GM19238 (cell line): ENCODE results near the gene CEBPA.
"Not testable (repeated sequence)": the region's sequence is repeated elsewhere in the genome, so short reads cannot be mapped to it uniquely, and the experiment has no call there.

Experiments
- DNase-seq: peaks from one replicate; pipeline ENCODE4 v3.0.0; 2011; ENCODE audit warnings: low spot score; ENCODE audit not compliant: insufficient read length

CEBPA gene

GRCh38 chr19:33301144-33301899, 1.0 kb downstream of the CEBPA start:
- no peak for DNase-seq

DNA sequence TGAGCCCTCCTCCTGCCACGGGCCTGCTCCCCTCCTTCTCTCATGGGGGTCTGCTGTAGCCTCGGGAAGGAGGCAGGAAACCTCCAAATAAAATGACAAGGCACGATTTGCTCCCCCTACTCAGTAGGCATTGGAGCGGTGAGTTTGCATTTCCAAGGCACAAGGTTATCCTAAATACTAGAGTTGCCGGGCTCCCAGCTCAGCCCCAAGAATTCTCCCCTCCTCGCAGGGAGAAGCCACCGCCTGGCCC, 1.5 kb downstream of the CEBPA start:
- no peak for DNase-seq

DNA sequence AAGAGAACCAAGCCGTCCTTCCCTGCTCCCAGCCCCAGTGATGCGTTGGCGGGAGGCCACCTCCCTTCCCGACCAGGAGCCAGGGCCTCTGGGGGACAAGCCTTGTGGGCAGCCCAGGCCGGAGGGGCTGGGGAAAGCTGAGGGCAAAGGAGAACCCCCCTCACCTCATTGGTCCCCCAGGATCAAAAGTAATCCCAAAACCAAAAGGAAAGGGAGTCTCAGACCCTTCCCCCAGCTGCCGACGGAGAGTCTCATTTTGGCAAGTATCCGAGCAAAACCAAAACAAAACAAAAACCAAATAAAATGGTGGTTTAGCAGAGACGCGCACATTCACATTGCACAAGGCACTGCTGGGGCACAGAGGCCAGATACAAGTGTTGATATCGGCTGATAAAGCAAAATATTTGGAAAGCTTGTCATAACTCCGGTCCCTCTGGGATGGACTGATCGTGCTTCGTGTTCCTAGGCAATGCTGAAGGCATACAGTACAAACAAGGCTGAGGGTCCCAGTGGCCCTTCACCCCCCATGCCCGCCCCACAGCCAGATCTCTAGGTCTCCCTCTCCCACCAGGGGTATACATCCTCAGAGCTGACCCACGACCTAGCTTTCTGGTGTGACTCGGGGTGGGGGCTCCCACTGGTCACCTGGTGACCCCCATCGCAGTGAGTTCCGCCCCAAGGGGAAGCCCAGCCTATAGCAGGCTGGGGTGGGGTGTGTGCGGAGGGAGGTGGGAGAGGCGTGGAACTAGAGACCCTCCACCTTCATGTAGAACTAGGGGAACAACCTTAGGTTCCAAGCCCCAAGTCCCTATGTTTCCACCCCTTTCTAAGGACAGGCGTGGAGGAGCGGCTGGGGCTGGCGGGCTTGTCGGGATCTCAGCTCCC, 2.1 kb downstream of the CEBPA start:
- DNase-seq: no peak

DNA sequence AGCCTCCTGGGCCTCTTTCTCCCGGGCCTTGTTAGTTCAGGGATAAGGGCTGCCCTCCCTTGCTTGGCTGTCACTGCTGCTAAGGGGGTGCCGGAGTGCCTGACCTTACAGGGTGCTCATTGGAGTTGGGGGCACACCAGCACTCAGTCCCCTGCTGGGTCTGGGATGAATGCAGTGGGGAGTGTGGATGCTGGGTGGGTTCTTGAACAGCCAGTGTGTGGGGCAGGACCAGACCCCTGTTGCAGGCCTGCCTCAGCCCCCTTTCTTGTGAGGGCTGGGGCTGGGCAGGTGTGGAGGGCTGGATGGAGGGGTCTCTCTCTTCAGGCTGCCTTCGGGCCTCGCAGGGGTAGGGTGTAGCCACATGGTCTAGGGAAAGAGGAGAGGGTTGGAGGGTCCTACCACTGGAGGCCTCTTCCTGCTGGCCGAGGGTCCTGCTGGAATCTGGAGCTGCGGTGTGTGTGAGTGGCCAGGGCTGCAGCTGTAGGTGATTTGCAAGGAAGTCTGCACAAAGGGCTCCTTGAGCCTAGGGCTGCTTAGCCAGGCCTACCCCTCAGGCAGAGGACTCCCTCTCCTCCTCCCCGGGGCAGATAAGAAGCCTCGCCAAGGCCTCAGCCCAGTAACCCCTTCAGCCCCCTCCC, 3.2 kb downstream of the CEBPA start:
- DNase-seq: no peak

GRCh38 chr19:33298146-33298911, 4.0 kb downstream of the CEBPA start:
- no peak for DNase-seq

GRCh38 chr19:33297401-33298145, 4.8 kb downstream of the CEBPA start:
- no peak for DNase-seq

- no peak for DNase-seq
These were observed 5.8 kb downstream of the CEBPA start for GRCh38 chr19:33296488-33296971.

DNA sequence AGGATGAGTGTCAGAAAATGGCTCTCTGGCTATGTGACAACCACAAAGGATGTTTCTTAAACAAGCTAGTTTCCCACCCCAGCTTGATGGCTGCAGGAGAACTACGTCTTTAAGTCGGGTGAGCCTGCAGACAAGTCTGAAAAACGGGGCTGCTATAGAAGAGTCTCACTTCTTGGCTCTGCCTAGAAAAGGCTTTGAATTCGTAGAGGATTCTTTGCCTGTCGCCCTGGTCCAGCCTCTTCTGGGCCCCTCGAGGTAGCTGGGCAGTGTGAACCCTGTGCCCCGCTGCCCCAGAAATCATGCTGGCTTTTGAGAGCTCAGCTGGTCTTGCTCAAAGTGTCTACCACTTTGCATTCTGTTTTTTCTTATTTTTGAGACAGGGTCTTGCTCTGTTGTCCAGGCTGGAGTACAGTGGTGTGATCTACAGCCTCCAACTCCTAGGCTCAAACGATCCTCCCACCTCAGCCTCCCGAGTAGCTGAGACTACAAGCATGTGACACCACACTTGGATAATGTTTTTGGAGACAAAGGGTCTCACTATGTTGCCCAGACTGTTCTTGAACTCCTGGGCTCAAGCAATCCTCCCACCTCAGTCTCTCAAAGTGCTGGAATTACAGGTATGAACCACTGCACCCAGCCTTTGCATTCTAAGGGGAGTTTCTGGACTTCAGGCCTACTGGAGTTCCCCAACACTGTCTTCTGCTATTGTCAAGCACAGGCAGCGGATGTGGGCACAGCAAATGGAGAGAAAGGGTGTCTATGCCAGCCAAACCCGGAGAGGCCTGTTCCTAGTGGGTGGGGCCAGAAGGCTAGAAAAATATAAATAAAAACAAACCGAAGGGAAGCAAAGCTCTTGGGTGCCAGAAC, 6.5 kb downstream of the CEBPA start:
- no peak for DNase-seq

GRCh38 chr19:33295046-33295445, 7.3 kb downstream of the CEBPA start:
- not testable (repeated sequence) for DNase-seq

- DNase-seq: no peak
These were observed 8.1 kb downstream of the CEBPA start for GRCh38 chr19:33294058-33294798.

DNA sequence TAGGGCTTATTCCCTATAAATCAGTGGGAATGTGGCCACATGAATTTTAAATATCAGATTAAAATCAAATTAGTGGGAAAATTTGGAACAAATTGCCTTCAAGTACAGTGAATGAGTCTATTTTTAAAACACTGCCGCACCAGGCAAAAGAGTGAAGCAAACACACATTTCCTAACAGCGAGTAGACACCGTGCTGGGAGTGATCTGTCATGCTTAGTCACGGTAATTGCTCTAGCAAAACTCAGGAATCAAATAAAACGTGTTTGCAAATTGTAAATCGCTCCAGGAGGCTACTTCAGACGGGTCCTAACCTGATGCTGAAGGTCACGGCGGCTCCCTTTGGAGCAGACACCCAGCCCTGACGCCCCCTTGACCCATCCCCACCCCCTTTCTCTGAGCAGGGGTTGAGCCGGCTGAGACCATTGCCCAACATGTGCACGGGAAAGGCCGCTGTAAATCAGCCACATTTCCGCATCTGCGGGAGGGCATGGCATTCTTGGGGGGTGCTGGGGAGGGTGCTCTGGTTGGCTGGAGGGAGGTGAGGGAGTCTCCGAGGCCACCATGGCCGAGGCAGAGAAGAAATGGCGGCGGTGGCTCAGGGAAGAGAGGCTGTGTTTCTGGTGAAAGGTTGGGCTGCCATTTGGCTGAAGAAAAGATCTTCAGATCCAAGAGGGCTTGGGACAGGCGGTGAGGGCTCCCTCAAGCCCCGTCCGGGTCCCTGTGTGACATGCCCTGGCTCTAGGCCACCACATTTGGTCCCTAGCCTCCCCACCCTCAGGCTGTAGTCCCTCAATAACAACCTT, 8.9 kb downstream of the CEBPA start:
- DNase-seq: no peak

GRCh38 chr19:33292595-33293254, 9.6 kb downstream of the CEBPA start:
- no peak for DNase-seq

- DNase-seq: no peak
These were observed 10.5 kb downstream of the CEBPA start for GRCh38 chr19:33291623-33292534.

DNA sequence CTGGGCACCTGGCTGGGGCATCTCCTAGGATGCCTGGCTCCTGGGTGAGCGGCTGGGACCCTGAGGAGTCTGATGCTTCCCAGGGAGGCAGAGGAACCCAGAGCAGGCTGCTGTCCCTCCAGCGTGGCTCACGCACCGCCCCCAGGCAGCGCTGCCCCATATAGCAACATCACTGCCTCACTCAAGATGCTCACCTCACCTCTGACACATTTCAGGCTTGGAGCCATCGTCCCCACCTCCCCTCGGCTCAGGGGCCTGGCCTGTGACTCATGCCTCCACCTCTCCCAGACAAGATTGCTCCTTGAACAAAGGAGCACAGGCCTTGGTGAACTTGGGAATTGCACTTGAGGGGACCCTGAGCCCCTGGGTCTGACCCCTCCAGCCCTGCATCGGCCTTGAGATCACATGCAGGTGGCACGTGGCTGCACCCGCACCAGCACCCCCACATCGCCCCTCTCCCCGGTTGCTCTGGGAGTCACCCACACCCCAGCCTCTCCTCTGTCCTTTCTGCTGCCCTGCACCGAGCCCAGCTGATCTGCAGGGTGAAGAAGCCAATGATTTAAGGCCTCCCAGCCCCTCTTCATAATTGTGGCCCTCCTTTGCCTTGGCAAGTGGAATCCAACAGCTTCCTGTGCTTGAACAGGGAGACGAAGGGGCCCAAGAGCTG, 11.2 kb downstream of the CEBPA start:
- DNase-seq: no peak

DNA sequence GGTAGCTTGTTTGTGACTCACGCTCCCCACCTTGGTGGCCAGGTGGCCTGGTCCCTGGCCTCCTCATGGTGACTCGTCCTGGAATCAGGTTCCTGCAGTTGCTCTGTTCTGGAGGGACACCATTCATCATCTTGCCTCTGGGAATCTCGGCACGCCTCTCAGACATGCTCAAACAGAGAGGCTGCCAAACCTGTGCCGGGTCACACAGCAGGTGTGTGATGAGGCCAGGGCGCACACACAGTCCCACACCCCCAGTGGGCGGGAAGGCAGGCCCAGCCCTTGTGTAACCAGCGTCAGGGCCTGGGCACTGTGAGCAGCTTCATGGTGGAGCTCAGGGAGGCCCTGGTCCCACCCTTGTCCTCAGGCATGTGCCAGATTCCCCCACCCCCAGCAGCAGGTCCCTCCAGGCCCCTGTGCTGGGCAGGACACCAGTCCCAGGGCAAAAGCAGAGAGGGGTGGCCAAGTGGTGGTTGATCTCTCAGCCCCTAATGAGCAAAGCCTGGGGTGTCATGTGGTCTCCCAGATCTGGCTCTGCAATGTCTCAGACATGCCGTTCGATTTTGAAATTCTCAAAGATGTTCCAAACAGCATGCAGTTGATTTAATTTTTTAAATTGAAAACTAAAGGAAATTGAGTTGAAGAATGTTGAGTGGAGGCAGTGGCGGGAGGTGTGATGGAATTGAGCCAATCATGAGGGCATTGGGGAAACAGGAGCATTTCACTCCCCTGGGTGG, 12.1 kb downstream of the CEBPA start:
- DNase-seq: no peak
